Astrocyte (in vitro differentiated cells and primary cell): ENCODE results near the gene WDR86. TPM values are rescaled to one million over a fixed set of nuclear protein-coding genes. Genes with fewer than 3 reads are reported as not detected.

ENCODE experiments used
- DNase-seq: peaks from one replicate; pipeline ENCODE4 v3.0.0-alpha.2; 2010; ENCODE audit warnings: low read depth
- FAIRE-seq: peaks from 2 replicates; lab custom pipeline; 2011; peaks lifted over from hg19 to GRCh38; lab: Jason Lieb, UNC
- H2AFZ ChIP-seq: 2 replicates; pipeline ENCODE4 v1.6.0; 2012; ENCODE audit warnings: low read depth, low read length, inconsistent platforms
- H3K27ac ChIP-seq: 2 replicates; pipeline ENCODE4 v1.5.1; 2011; ENCODE audit warnings: low read depth, low read length, inconsistent platforms
- H3K27me3 ChIP-seq: 2 replicates; pipeline ENCODE4 v1.6.0; 2011; ENCODE audit warnings: low read length, inconsistent platforms; ENCODE audit not compliant: insufficient read depth
- H3K36me3 ChIP-seq: 2 replicates; pipeline ENCODE4 v1.5.1; 2011; ENCODE audit warnings: low read length, inconsistent platforms; ENCODE audit not compliant: insufficient read depth
- H3K4me1 ChIP-seq: 2 replicates; pipeline ENCODE4 v1.5.1; 2011; ENCODE audit warnings: low read length, inconsistent platforms; ENCODE audit not compliant: insufficient read depth
- H3K4me2 ChIP-seq: 2 replicates; pipeline ENCODE4 v1.6.0; 2012; ENCODE audit warnings: low read length, inconsistent platforms
- H3K4me3 ChIP-seq: 2 replicates; pipeline ENCODE4 v1.5.1; 2011; ENCODE audit warnings: low read depth, mild to moderate bottlenecking, low read length, inconsistent platforms; ENCODE audit not compliant: insufficient read depth
- H3K79me2 ChIP-seq: 2 replicates; pipeline ENCODE4 v1.6.0; 2012; ENCODE audit warnings: mild to moderate bottlenecking, low read length, inconsistent platforms; ENCODE audit not compliant: insufficient read depth
- H3K9ac ChIP-seq: 2 replicates; pipeline ENCODE4 v1.6.0; 2012; ENCODE audit warnings: mild to moderate bottlenecking, low read length, inconsistent platforms
- H3K9me3 ChIP-seq: 2 replicates; pipeline ENCODE4 v1.5.1; 2012; ENCODE audit warnings: low read depth, mild to moderate bottlenecking, low read length, inconsistent platforms; ENCODE audit not compliant: insufficient read depth
- H4K20me1 ChIP-seq: 2 replicates; pipeline ENCODE4 v1.6.0; 2012; ENCODE audit warnings: low read length, inconsistent platforms; ENCODE audit not compliant: insufficient read depth
- H3K27ac Mint-ChIP-seq: one replicate; pipeline ENCODE4 v1.8.0; 2021; ENCODE audit warnings: mild to moderate bottlenecking, mixed read lengths; ENCODE audit not compliant: unreplicated experiment
- H3K27me3 Mint-ChIP-seq: one replicate; pipeline ENCODE4 v1.8.0; 2021; ENCODE audit warnings: low read depth, mixed read lengths; ENCODE audit not compliant: unreplicated experiment
- H3K36me3 Mint-ChIP-seq: one replicate; pipeline ENCODE4 v1.8.0; 2021; ENCODE audit warnings: low read depth, mixed read lengths; ENCODE audit not compliant: unreplicated experiment
- H3K4me1 Mint-ChIP-seq: one replicate; pipeline ENCODE4 v1.8.0; 2021; ENCODE audit warnings: low read depth, mixed read lengths; ENCODE audit not compliant: unreplicated experiment
- H3K4me3 Mint-ChIP-seq: one replicate; pipeline ENCODE4 v1.8.0; 2021; ENCODE audit warnings: mild to moderate bottlenecking, moderate library complexity, mixed read lengths; ENCODE audit not compliant: unreplicated experiment
- H3K9me3 Mint-ChIP-seq: one replicate; pipeline ENCODE4 v1.8.0; 2021; ENCODE audit warnings: mild to moderate bottlenecking, mixed read lengths; ENCODE audit not compliant: unreplicated experiment
- CTCF ChIP-seq: IDR thresholded peaks from 2 replicates; pipeline ENCODE4 v1.5.1; 2011; ENCODE audit warnings: low read depth, mild to moderate bottlenecking, inconsistent platforms, low read length, moderate library complexity; ENCODE audit not compliant: insufficient read depth
- EZH2 ChIP-seq: IDR thresholded peaks from 2 replicates; pipeline ENCODE4 v1.6.1; 2012; ENCODE audit warnings: mild to moderate bottlenecking, low read length, inconsistent platforms; ENCODE audit not compliant: insufficient read depth
- total RNA-seq: library from RNA; stranded (reverse); gene quantifications from 2 replicates; pipeline ENCODE4 v1.2.1, GENCODE V29; 2021

The WDR86 gene
- total RNA-seq, 1 donor from 2014 or later = 3.6 TPM

GRCh38 chr7:151426904-151427704 is 17.3 kb upstream of the WDR86 start:
- DNase-seq = no peak
- Histone ChIP-seq H3K27ac (peak overlapping the region; percentile 57), H2AFZ (peak overlapping the region; percentile 39), H3K79me2 (no peaks in the 10 kb centered on the region), H3K4me3 (no peak overlapping the region), H3K27me3 (no peaks in the 10 kb centered on the region), H3K4me2 (peak overlapping the region; percentile 68), H4K20me1 (no peaks in the 10 kb centered on the region), H3K36me3 (no peaks in the 10 kb centered on the region), H3K9me3 (peaks cover under 1% of the 10 kb centered on the region), H3K9ac (no peak overlapping the region), H3K4me1 (peaks cover 39% of the 10 kb centered on the region)
- no peak for FAIRE-seq
- Mint-ChIP-seq H3K36me3 (peaks cover 1% of the 10 kb centered on the region), H3K27ac (no peak overlapping the region), H3K9me3 (peaks cover 3% of the 10 kb centered on the region), H3K4me1 (peaks cover 28% of the 10 kb centered on the region), H3K4me3 (no peak overlapping the region), H3K27me3 (peaks cover 24% of the 10 kb centered on the region)
- TF ChIP-seq CTCF (no peak), EZH2 (no peak)

DNA sequence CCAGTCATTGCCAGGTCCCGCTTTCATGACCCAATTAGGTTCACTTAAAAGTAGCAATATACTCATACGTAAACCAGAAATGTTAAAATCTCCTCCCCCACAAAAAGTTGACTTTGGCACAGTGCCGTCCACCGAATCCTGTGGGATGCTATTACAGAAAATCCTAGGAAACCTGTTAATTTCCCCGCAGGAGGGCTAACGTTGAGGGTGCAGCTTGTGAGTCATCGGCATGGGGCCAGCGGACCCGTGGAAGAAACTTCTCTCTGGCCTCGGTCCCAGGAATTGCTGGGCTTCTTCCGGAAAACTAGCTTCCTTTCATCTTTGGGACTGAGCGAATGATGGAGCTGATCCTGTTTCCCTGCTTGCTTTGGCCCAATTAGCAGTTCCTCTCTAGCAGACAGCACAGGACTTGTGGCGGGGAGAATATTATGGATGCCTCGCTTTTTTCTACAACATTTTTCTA is 16.6 kb upstream of the WDR86 start:
- no peak overlapping the region for H3K4me3 Mint-ChIP-seq
- H3K27me3 Mint-ChIP-seq = peaks cover 24% of the 10 kb centered on the region
- Histone ChIP-seq H3K27ac (peak overlapping the region; percentile 57), H3K4me1 (peaks cover 39% of the 10 kb centered on the region), H3K79me2 (no peaks in the 10 kb centered on the region), H4K20me1 (no peaks in the 10 kb centered on the region), H3K9me3 (peaks cover 7% of the 10 kb centered on the region), H3K4me3 (no peak overlapping the region), H3K36me3 (no peaks in the 10 kb centered on the region), H3K9ac (no peak overlapping the region), H3K4me2 (peak overlapping the region; percentile 68), H2AFZ (no peak overlapping the region), H3K27me3 (no peaks in the 10 kb centered on the region)
- TF ChIP-seq EZH2 (no peak), CTCF (no peak)
- DNase-seq = peak; percentile 97
- H3K36me3 Mint-ChIP-seq = peaks cover 1% of the 10 kb centered on the region
- H3K27ac Mint-ChIP-seq = no peak overlapping the region
- peaks cover 28% of the 10 kb centered on the region for H3K4me1 Mint-ChIP-seq
- FAIRE-seq = peak; percentile 64
- H3K9me3 Mint-ChIP-seq = peaks cover 9% of the 10 kb centered on the region
